CD14-positive monocyte (primary cell): ENCODE results near the gene STK31. TPM values are rescaled to one million over a fixed set of nuclear protein-coding genes. Genes with fewer than 3 reads are reported as not detected.

Experiments used
- DNase-seq, 3 donors: peaks; one replicate each; pipeline ENCODE4 v3.0.0-alpha.2; 2011 to 2022
- H2AFZ ChIP-seq: 2 replicates; pipeline ENCODE4 v1.6.0; 2012; ENCODE audit warnings: mild to moderate bottlenecking, low read depth, low read length, inconsistent platforms; ENCODE audit not compliant: insufficient read depth, poor library complexity, severe bottlenecking
- H3K27ac ChIP-seq, 2 donors: 1 replicate in 1 of 2; 2 replicates in 1 of 2; pipeline ENCODE4 v1.5.1; 2012 to 2013; ENCODE audit warnings: low read length in 2 of 2, control low read depth in 1 of 2, inconsistent platforms in 1 of 2, low read depth in 1 of 2, mild to moderate bottlenecking in 1 of 2
- H3K27me3 ChIP-seq, 2 donors: one replicate each; pipeline versions ENCODE4 v1.6.0 to v1.6.1; 2011 to 2013; ENCODE audit warnings: low read length in 2 of 2; ENCODE audit not compliant: control insufficient read depth in 2 of 2, insufficient read depth in 2 of 2
- H3K36me3 ChIP-seq, 2 donors: replicated peaks in 1 of 2; 1 replicate in 1 of 2; 2 replicates in 1 of 2; pipeline versions ENCODE4 v1.5.1 to v1.6.1; 2012 to 2013; ENCODE audit warnings: low read length in 2 of 2, control low read depth in 1 of 2, inconsistent platforms in 1 of 2, mild to moderate bottlenecking in 1 of 2; ENCODE audit not compliant: insufficient read depth in 2 of 2, control insufficient read depth in 1 of 2
- H3K4me1 ChIP-seq, 2 donors: 1 replicate in 1 of 2; 2 replicates in 1 of 2; pipeline versions ENCODE4 v1.5.1 to v1.6.1; 2012 to 2013; ENCODE audit warnings: low read length in 2 of 2, control low read depth in 1 of 2, inconsistent platforms in 1 of 2, mild to moderate bottlenecking in 1 of 2, moderate library complexity in 1 of 2; ENCODE audit not compliant: insufficient read depth in 2 of 2, control insufficient read depth in 1 of 2
- H3K4me2 ChIP-seq: replicated peaks from 2 replicates; pipeline ENCODE3; 2012; ENCODE audit warnings: low read length, moderate library complexity, mild to moderate bottlenecking; ENCODE audit not compliant: poor library complexity, severe bottlenecking; ENCODE audit errors: extremely low read depth
- H3K4me3 ChIP-seq, 3 experiments: fragments of 200-600 bp in 1 of 3; sonication (generic) in 1 of 3; replicated peaks in 1 of 3; 1 replicate in 2 of 3; 2 replicates in 1 of 3; pipeline ENCODE4 v1.5.1; 2011 to 2013; ENCODE audit warnings: low read length in 3 of 3, mild to moderate bottlenecking in 3 of 3, control low read depth in 2 of 3, low read depth in 2 of 3, inconsistent platforms in 1 of 3, moderate library complexity in 1 of 3
- H3K79me2 ChIP-seq: 2 replicates; pipeline ENCODE4 v1.6.0; 2012; ENCODE audit warnings: mild to moderate bottlenecking, control low read depth, inconsistent platforms, low read length, moderate library complexity; ENCODE audit not compliant: insufficient read depth
- H3K9ac ChIP-seq: 2 replicates; pipeline ENCODE4 v1.6.0; 2017; ENCODE audit warnings: low read length, mild to moderate bottlenecking; ENCODE audit not compliant: insufficient read depth, poor library complexity, severe bottlenecking
- H3K9me3 ChIP-seq, 2 donors: replicated peaks in 1 of 2; 1 replicate in 1 of 2; 2 replicates in 1 of 2; pipeline versions ENCODE4 v1.5.1 to v1.6.1; 2012 to 2013; ENCODE audit warnings: low read length in 2 of 2, control low read depth in 1 of 2; ENCODE audit not compliant: control insufficient read depth in 1 of 2, insufficient read depth in 1 of 2
- H4K20me1 ChIP-seq: 2 replicates; pipeline ENCODE4 v1.6.0; 2012; ENCODE audit warnings: mild to moderate bottlenecking, low read length, control low read depth, moderate library complexity; ENCODE audit not compliant: insufficient read depth
- H3K27ac Mint-ChIP-seq, 7 donors: one replicate each; pipeline ENCODE4 v1.8.0; 2020; ENCODE audit warnings: mild to moderate bottlenecking in 7 of 7, mixed read lengths in 7 of 7, moderate library complexity in 6 of 7, inconsistent platforms in 2 of 7
- H3K27me3 Mint-ChIP-seq, 3 donors: one replicate each; pipeline ENCODE4 v1.8.0; 2021 to 2022; ENCODE audit warnings: low read depth in 3 of 3, mild to moderate bottlenecking in 3 of 3, mixed read lengths in 3 of 3, moderate library complexity in 3 of 3, inconsistent platforms in 1 of 3
- H3K36me3 Mint-ChIP-seq, 2 donors: one replicate each; pipeline ENCODE4 v1.8.0; 2020; ENCODE audit warnings: mixed read lengths in 2 of 2, inconsistent platforms in 1 of 2, mild to moderate bottlenecking in 1 of 2
- H3K4me1 Mint-ChIP-seq: one replicate; pipeline ENCODE4 v1.8.0; 2020; ENCODE audit warnings: mild to moderate bottlenecking, mixed read lengths
- H3K4me3 Mint-ChIP-seq, 2 donors: one replicate each; pipeline ENCODE4 v1.8.0; 2020; ENCODE audit warnings: mild to moderate bottlenecking in 2 of 2, mixed read lengths in 2 of 2, moderate library complexity in 1 of 2
- H3K9me3 Mint-ChIP-seq, 7 donors: one replicate each; pipeline ENCODE4 v1.8.0; 2020 to 2022; ENCODE audit warnings: mixed read lengths in 7 of 7, mild to moderate bottlenecking in 6 of 7, moderate library complexity in 6 of 7, inconsistent platforms in 2 of 7
- CTCF ChIP-seq: fragments of 200-600 bp; IDR thresholded peaks from one replicate; pipeline ENCODE4 v1.8.0; 2022; ENCODE audit warnings: antibody characterized with exemption, mild to moderate bottlenecking
- WGBS: methylation state at CpG from one replicate; pipeline ENCODE4 v1.1.5; 2013; ENCODE audit warnings: missing lambda C conversion rate; ENCODE audit not compliant: insufficient coverage; 5-methylcytosine and 5-hydroxymethylcytosine counted together
- intact Hi-C, 2 donors: fragments of 100-400 bp; cut with micrococcal nuclease; formaldehyde crosslinking; loops; one replicate each; pipeline versions ENCODE4 v1.15.0 to v1.15.1; 2023
- polyA plus RNA-seq, 3 donors: library from polyadenylated mRNA; depleted of rRNA in 1 of 3; unstranded in 2 of 3; stranded (reverse) in 1 of 3; fragments of 300-500 nt in 2 of 3; fragments of >200 nt in 1 of 3; fragmentation: Illumina TruSeq in 2 of 3; gene quantifications; 1 replicate in 2 of 3; 2 replicates in 1 of 3; pipeline ENCODE4 v1.2.3, GENCODE V29; 2012 to 2021

Gene STK31
- polyA plus RNA-seq, 3 donors, result 0.11 TPM; not detected in 2

DNA sequence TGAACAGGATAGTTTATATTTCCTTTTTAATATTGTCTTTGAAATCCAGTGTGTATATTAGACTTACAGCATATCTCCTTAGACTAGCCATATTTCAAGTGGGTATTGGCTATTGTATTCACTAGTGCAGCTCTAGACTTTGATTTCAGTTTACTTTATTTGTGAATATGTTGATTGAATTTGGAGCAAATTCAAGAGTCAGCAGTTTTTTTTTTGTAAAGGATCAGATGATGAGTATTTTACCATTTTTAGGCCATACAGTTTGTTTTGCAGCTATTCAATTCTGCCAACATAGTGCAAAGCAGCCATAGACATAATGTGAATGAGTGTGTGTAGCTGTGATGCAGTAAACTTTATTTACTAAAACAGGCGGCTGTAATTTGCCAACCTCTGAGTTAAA lies 4.6 kb downstream of the STK31 start:
- Histone ChIP-seq H3K36me3 (no peaks in the 10 kb centered on the region), H3K4me2 (no peak overlapping the region), H2AFZ (no peak overlapping the region), H3K9ac (no peak overlapping the region), H3K4me1 (no peaks in the 10 kb centered on the region), H3K79me2 (no peaks in the 10 kb centered on the region), H3K27me3 (no peaks in the 10 kb centered on the region), H3K9me3 (no peaks in the 10 kb centered on the region), H3K4me3 (no peak overlapping the region), H3K27ac (no peak overlapping the region), H4K20me1 (no peaks in the 10 kb centered on the region)
- peaks cover 0 to 2% (median 1%) of the 10 kb centered on the region in 3 donors for H3K27me3 Mint-ChIP-seq
- H3K27ac Mint-ChIP-seq, result no peak overlapping the region
- H3K4me3 Mint-ChIP-seq, result no peak overlapping the region
- no peak for DNase-seq
- intact Hi-C loops, result loop anchor here (5.0 to 10.0 kb wide), 3 partner anchors 142 to 440 kb away; no protein-coding TSS in a partner anchor
- no CpG with 5 or more reads among the region's 1 CpG for WGBS
- H3K9me3 Mint-ChIP-seq, result no peaks in the 10 kb centered on the region
- no peaks in the 10 kb centered on the region for H3K36me3 Mint-ChIP-seq
- no peaks in the 10 kb centered on the region for H3K4me1 Mint-ChIP-seq
- no peak for TF ChIP-seq CTCF

GRCh38 chr7:23715099-23715498 lies 5.1 kb downstream of the STK31 start:
- Mint-ChIP-seq H3K27ac (no peak overlapping the region), H3K9me3 (no peaks in the 10 kb centered on the region), H3K27me3 (peaks cover 0 to 2% (median 1%) of the 10 kb centered on the region in 3 donors), H3K4me3 (no peak overlapping the region), H3K4me1 (no peaks in the 10 kb centered on the region), H3K36me3 (no peaks in the 10 kb centered on the region)
- Histone ChIP-seq H3K4me3 (no peak overlapping the region), H4K20me1 (no peaks in the 10 kb centered on the region), H3K27ac (no peak overlapping the region), H3K79me2 (no peaks in the 10 kb centered on the region), H3K4me1 (no peaks in the 10 kb centered on the region), H2AFZ (no peak overlapping the region), H3K27me3 (no peaks in the 10 kb centered on the region), H3K4me2 (no peak overlapping the region), H3K9me3 (no peaks in the 10 kb centered on the region), H3K36me3 (no peaks in the 10 kb centered on the region), H3K9ac (no peak overlapping the region)
- WGBS, result 60% methylated on average over 1 of the region's 6 CpGs
- DNase-seq, result no peak
- TF ChIP-seq CTCF, result no peak
- intact Hi-C loops, result loop anchor here in 1 of 2 donors (10.0 kb wide), 1 partner anchor 440 kb away; no protein-coding TSS in a partner anchor
